AG09309 (cell line): ENCODE results near the gene COL6A5.
"Not testable (repeated sequence)": the region's sequence is repeated elsewhere in the genome, so short reads cannot be mapped to it uniquely, and the experiment has no call there.

Source experiments
- DNase-seq: peaks from one replicate; pipeline ENCODE4 v3.0.0-alpha.2; 2010; ENCODE audit warnings: low read depth
- H3K4me3 ChIP-seq: 2 replicates; pipeline ENCODE4 v1.5.1; 2011; ENCODE audit warnings: mild to moderate bottlenecking, low read depth, low read length, moderate library complexity; ENCODE audit not compliant: control insufficient read depth
- CTCF ChIP-seq: IDR thresholded peaks from 2 replicates; pipeline ENCODE4 v1.5.1; 2011; ENCODE audit warnings: mild to moderate bottlenecking, low read depth, low read length, inconsistent platforms; ENCODE audit not compliant: insufficient read depth, control insufficient read depth; ENCODE audit errors: missing control alignments

The COL6A5 gene

GRCh38 chr3:130395916-130396315, 50.4 kb downstream of the COL6A5 start:
- DNase-seq = no peak
- no peak overlapping the region for H3K4me3 ChIP-seq
- no peak for TF ChIP-seq CTCF

- no peak for DNase-seq
- H3K4me3 ChIP-seq = no peak overlapping the region
- no peak for TF ChIP-seq CTCF
These were observed 58.9 kb downstream of the COL6A5 start for GRCh38 chr3:130404401-130404800.

GRCh38 chr3:130405956-130406355, 60.5 kb downstream of the COL6A5 start:
- TF ChIP-seq CTCF = no peak
- DNase-seq = no peak

GRCh38 chr3:130408253-130408652, 62.8 kb downstream of the COL6A5 start:
- DNase-seq, H3K4me3 ChIP-seq: not testable (repeated sequence)

More at GRCh38 chr3:130405956-130406355, 60.5 kb downstream of the COL6A5 start:
- no peak overlapping the region for H3K4me3 ChIP-seq

GRCh38 chr3:130411320-130411719, 65.8 kb downstream of the COL6A5 start:
- DNase-seq = no peak
- H3K4me3 ChIP-seq = no peak overlapping the region
- TF ChIP-seq CTCF = no peak

GRCh38 chr3:130412991-130413560, 67.6 kb downstream of the COL6A5 start:
- H3K4me3 ChIP-seq = no peak overlapping the region
- no peak for DNase-seq
- no peak for TF ChIP-seq CTCF

- TF ChIP-seq CTCF = no peak
These were observed 69.0 kb downstream of the COL6A5 start for GRCh38 chr3:130414457-130414856.

More at GRCh38 chr3:130414457-130414856, 69.0 kb downstream of the COL6A5 start:
- H3K4me3 ChIP-seq = no peak overlapping the region
- DNase-seq = no peak
